ENCODE results near the gene ZZZ3. TPM values are rescaled to one million over a fixed set of nuclear protein-coding genes. Genes with fewer than 3 reads are reported as not detected.
A peak's percentile ranks its signal among the peaks of the same experiment; 100 is the strongest.

ZZZ3 gene
- total and polyA plus RNA-seq, 2 donors (not counting 1 experiment from before 2014, with no cell fraction given), result 14.4 to 65.7 TPM

DNA sequence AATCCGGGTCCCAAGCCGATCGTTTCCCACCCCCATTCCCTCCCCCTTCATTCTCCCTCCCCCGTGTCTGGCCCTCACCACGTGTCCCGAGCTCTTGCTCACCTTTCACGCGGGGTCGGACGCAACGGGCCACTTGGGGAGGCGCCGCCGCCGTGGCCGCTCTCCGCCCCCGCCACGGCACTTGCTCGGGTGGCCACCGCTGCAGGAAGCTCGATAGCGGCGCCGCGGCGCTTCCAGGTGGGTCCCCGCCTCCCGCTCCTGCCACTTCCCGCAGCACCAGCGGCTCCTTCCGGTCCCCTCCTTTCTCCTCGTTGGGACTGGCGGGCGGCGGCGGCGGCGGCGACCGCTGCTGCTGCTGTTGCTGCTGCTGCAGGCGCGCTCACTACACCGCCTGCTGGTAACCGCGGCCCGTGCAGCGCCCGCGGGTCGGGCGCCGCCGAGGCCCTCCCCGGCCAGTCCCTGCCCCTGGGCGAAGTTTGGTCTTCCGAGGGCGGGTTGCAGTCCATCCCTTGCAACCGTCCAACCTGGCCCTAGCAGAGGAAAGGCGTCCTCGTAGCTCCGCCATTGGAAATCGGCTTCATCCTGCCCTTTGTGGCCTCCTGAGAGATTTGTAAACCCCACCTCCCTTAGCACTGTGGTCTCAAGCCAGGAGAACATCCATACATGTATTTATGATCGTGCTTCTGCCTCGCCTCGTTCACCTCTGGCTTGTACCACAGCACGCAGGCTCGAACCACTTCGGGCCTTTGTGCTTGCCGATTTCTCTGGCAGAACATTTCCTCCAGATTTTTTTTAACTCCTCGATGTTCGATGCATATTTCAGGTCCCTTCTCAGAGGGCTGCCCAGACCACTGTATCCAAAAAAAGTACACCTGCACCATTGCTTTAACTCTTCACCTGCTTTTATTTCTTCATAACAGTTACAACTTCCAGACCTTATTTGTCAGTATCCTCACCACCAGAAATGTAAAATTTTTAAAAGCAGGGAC lies 996 bp upstream of the ZZZ3 start:
- H3K27ac ChIP-seq (ENCODE audit: low read length in 2 of 2), result peak overlapping the region; percentile 89 to 98
- DNase-seq (peak; percentile 95), ATAC-seq (ENCODE audit: low read depth) (peak; percentile 76)
- intact Hi-C loops (cut with micrococcal nuclease), result loop anchor here (1.0 to 5.0 kb wide), 5 partner anchors 76 to 1961 kb away; partner anchors contain the start of genes ACADM, DNAJB4, PIGK and RABGGTB
- no peaks in the 10 kb centered on the region for H3K36me3 ChIP-seq (replicated peaks in 1 of 2; ENCODE audit: control extremely low read depth in 1 of 2, control insufficient read depth in 1 of 2, extremely low read depth in 1 of 2, insufficient read depth in 2 of 2, low read length in 1 of 2)
- peak overlapping the region; percentile 95 for H3K27ac Mint-ChIP-seq
- peak overlapping the region; percentile 90 for H3K4me3 Mint-ChIP-seq
- H4K20me1 ChIP-seq (ENCODE audit: control insufficient read depth, insufficient read depth, low read length, poor library complexity, severe bottlenecking), result peaks cover 10% of the 10 kb centered on the region
- no peaks in the 10 kb centered on the region for H3K27me3 Mint-ChIP-seq
- H3K4me3 ChIP-seq (ENCODE audit: control extremely low read depth in 1 of 5, extremely low read depth in 1 of 5, insufficient read depth in 1 of 5, low read depth in 2 of 5, low read length in 4 of 5), result peak overlapping the region; percentile 13 to 89 (median 67)
- ChIA-PET CTCF (interaction anchor here (1.1 to 1.5 kb wide), 4 partner anchors 10 to 431 kb away, joined by 3 read pairs; no protein-coding TSS in a partner anchor), POLR2A (interaction anchor here (0.7 to 2.0 kb wide), 5 partner anchors 73 to 298 kb away, joined by 4 to 23 read pairs (median 8); partner anchors contain the start of genes FUBP1 and MIGA1)
- peaks cover 16 to 27% of the 10 kb centered on the region in 2 donors for H3K4me1 ChIP-seq (ENCODE audit: control insufficient read depth in 2 of 2, insufficient read depth in 2 of 2, low read length in 2 of 2)
- H2AFZ ChIP-seq (ENCODE audit: insufficient read depth, low read depth, low read length, poor library complexity, severe bottlenecking), result peak overlapping the region; percentile 88
- H3K4me1 Mint-ChIP-seq, result peaks cover 37% of the 10 kb centered on the region
- H3K9ac ChIP-seq (ENCODE audit: low read length), result peak overlapping the region; percentile 89
- no peaks in the 10 kb centered on the region for H3K9me3 Mint-ChIP-seq (ENCODE audit: insufficient read depth)
- peaks cover 35% of the 10 kb centered on the region for H3K79me2 ChIP-seq (ENCODE audit: control insufficient read depth, insufficient read depth, low read length)
- peak overlapping the region; percentile 72 for H3K4me2 ChIP-seq (replicated peaks; ENCODE audit: low read depth, low read length, poor library complexity, severe bottlenecking)
- under 1% methylated on average over 68 of the region's 72 CpGs for WGBS (ENCODE audit: insufficient coverage)
- TF ChIP-seq EZH2 (IDR thresholded peaks at IDR 0.05; ENCODE audit: borderline replicate concordance, insufficient read depth, low read depth, low read length, poor library complexity, severe bottlenecking), result no peak
- peak; percentile 95 for TF ChIP-seq CTCF (IDR thresholded peaks at IDR 0.05)
- H3K9me3 ChIP-seq (ENCODE audit: control extremely low read depth in 1 of 3, control insufficient read depth in 2 of 3, insufficient read depth in 1 of 3, low read length in 2 of 3), result no peaks in the 10 kb centered on the region
- no peaks in the 10 kb centered on the region for H3K27me3 ChIP-seq (replicated peaks in 1 of 4; ENCODE audit: control extremely low read depth in 1 of 4, control insufficient read depth in 3 of 4, insufficient read depth in 4 of 4, low read length in 3 of 4)

Data from B cell (primary cell).